HG03103 (cell line): ENCODE results near the gene RASGRP4.
"Not testable (repeated sequence)": the region's sequence is repeated elsewhere in the genome, so short reads cannot be mapped to it uniquely, and the experiment has no call there.

Source experiments
- ATAC-seq: cut with Tn5 transposase; IDR thresholded peaks from one replicate; pipeline ENCODE4 v1.9.1; 2021; ENCODE audit warnings: low read depth; ENCODE audit not compliant: unreplicated experiment

Gene RASGRP4

GRCh38 chr19:38425810-38426466, at the start of gene RASGRP4:
Gene RASGRP4, minus strand, starts transcription at chr19:38426219. Its CDS starts 128 bp downstream, at chr19:38426091.
- ATAC-seq, result no peak

DNA sequence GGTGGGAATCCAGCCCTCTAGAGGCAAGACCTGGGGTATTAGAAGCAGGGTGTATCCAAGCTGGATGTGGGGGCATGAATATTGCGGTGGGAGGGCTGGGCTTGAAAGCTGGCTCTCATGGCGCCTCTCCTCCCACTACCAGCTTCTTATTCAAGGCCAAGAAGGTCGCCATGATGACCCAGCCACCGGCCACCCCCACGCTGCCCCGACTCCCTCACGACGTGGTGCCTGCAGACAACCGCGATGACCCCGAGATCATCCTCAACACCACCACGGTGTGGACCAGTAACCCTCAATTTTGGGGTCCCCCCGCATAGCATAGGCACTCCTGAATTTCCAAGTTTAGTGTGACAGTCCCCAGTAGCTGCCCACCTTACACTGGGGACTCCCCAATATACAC, 49.2 kb upstream of the RASGRP4 start:
- ATAC-seq, result no peak

- no peak for ATAC-seq
These were observed 47.2 kb upstream of the RASGRP4 start for GRCh38 chr19:38473201-38473600.

DNA sequence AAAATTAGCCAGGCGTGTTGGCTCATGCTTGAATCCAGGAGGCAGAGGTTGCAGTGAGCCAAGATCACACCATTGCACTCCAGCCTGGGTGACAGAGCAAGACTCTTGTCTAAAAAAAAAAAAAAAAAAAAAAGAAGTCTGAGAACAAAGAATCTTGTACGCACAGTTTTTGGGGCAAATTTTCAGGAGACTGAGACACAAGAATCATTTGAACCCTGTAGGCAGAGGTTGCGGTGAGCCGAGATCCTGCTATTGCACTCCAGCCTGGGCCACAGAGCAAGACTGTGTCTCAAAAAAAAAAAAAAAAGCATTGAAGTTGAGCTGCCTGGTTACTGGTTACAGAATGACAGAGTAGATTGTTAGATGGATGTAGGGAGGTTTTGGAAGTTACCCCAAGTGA, 46.7 kb upstream of the RASGRP4 start:
- not testable (repeated sequence) for ATAC-seq

- no peak for ATAC-seq
These were observed 44.9 kb upstream of the RASGRP4 start for GRCh38 chr19:38470788-38471480.

DNA sequence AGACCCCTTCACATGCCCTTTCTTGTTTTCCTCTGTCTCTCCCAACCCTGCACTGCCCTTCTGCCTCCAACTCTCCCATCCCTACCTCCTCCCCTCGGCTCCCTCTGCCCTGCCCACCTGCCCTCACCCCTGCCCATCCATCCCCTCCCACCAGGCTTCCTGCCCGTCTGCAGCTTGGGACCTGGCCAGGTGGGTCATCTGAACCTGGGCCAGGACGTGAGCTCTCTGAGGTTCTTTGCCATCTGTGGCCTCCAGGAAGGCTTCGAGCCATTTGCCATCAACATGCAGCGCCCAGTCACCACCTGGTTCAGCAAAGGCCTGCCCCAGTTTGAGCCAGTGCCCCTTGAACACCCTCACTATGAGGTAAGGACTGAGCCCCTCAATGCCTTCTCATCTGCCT, 43.1 kb upstream of the RASGRP4 start:
- no peak for ATAC-seq

DNA sequence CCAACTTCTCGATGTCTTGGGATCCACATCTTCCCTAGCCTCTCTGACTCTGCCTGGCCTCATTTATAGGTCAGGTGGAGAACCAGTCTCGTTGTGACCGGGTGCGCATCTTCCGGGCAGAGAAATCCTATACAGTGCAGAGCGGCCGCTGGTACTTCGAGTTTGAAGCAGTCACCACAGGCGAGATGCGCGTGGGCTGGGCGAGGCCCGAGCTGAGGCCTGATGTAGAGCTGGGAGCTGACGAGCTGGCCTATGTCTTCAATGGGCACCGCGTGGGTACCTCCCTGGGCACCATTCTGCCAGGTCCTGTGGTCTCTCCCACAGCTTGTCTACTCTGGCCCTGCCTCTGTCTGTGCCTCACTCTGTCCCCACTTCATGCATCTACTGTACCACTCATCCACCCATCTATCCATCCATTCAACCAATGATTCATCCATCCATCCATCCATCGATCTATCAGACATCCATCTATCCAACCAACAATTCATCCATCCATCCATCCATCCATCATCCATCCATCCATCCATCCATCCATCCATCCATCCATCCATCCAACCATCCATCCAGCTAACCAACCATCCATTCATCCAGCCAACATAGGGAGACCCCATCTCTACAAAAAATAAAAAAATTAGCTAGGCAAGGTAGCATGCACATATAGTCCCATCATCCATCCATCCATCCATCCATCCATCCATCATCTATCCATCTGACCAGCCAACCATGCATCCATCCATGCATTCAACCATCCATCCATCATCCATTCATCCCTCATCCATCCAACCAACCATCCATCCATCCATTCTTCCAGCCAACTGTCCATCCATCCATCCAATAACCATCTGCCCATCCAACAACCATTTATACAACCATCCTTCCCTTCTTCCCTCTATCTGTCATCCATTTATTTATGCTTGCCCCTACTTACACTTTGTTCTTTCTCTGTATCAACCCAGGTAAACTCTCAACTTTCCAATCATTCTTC, 41.8 kb upstream of the RASGRP4 start:
- no peak for ATAC-seq

GRCh38 chr19:38466050-38466449, 40.0 kb upstream of the RASGRP4 start:
- ATAC-seq, result no peak

DNA sequence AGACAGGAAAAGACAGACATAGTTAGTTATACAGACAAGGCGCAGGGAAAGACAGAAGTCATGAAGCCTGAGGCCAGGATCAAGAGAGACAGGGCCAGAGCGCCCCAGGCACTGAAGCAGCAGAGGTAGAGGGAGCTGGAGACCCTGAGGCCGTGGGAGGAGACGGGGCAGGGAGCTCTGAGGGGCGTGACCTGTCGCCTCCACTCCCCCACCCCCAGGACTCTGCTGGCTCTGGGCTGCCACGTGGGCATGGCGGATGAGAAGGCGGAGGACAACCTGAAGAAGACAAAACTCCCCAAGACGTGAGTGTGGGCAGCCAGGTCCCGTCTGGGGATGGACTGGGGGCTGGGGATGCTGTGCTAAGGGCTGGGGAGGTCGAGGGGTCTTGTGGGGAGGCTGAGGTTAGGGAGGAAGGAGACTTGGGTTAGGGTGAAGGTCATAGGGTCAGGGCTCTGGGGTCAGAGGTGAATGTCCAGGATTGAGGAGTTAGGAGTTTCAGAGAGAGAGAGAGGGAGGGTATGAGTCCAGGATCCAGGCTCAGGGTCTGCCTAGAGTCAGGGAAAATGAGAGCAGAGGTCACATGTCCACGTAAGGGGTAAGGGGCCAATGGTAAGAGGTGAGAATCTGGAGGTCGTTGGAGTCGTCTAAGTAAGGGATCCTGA, 38.5 kb upstream of the RASGRP4 start:
- ATAC-seq, result no peak

- no peak for ATAC-seq
These were observed 37.3 kb upstream of the RASGRP4 start for GRCh38 chr19:38463365-38463764.

- no peak for ATAC-seq
These were observed 33.0 kb upstream of the RASGRP4 start for GRCh38 chr19:38458991-38459390.

GRCh38 chr19:38457690-38458405, 31.8 kb upstream of the RASGRP4 start:
- ATAC-seq, result no peak

DNA sequence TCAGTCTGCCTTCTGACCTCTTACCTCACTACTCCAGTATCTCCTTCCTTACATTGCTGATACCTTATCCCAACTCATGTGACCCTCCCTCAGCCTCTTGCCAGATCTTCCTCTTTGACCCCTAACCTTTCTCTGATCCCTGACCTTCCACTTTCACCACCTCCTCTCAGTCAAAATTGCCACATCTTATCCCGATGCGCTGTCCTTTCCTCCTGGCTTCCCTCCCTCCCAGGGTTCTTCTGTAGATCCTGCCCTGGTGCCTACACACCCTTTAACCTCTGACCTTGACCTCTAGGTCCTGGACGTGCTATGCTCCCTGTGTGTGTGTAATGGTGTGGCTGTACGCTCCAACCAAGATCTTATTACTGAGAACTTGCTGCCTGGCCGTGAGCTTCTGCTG, 31.2 kb upstream of the RASGRP4 start:
- no peak for ATAC-seq

DNA sequence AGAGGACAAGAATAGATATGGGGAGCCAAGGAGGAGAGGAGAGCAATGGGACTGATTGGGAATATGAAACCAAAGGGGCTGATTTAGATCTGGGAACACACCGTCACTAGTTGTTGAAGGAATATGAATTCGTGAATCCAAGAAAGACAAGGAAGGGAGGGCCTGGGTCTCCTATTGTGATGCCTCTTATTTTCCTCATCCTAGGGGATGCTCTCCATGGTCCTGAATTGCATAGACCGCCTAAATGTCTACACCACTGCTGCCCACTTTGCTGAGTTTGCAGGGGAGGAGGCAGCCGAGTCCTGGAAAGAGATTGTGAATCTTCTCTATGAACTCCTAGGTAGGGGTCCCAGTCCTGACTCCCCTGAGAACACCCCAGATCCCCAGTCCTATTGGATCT, 29.0 kb upstream of the RASGRP4 start:
- no peak for ATAC-seq

GRCh38 chr19:38453596-38453995, 27.6 kb upstream of the RASGRP4 start:
- ATAC-seq, result no peak

GRCh38 chr19:38452430-38453366, 26.7 kb upstream of the RASGRP4 start:
- ATAC-seq, result no peak

- ATAC-seq, result no peak
These were observed 25.6 kb upstream of the RASGRP4 start for GRCh38 chr19:38451629-38452028.

DNA sequence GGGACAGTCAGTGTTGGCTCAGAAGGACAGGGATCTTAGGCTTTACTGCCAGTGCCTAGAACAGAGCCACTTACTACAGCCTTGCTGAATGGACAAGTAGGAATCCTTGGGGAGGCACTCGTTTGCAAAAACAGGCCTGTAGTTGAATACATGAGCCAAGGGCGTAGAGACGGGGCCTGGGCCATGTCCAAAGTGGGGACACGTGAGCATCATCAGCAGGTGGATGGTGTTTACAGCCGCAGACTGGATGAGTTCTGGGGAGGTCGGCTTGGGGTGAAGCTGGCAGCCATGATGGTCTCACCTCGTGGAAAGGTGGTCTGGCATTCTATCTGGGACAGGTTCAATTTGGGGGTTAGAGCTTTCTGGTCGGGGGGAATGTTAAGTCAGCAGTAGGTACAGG, 25.0 kb upstream of the RASGRP4 start:
- no peak for ATAC-seq

GRCh38 chr19:38449518-38449917, 23.5 kb upstream of the RASGRP4 start:
- ATAC-seq, result no peak
